Lower lobe of right lung (tissue), 2 donors: Measurements from ENCODE around the gene NRP1. TPM values are rescaled to one million over a fixed set of nuclear protein-coding genes. Genes with fewer than 3 reads are reported as not detected.

ENCODE experiments used
- ATAC-seq, 2 donors: fragments of 200-7000 bp; cut with Tn5 transposase; one replicate each; pipeline ENCODE4 v1.9.1; 2020 to 2022; ENCODE audit warnings: mild to moderate bottlenecking in 2 of 2, moderate library complexity in 2 of 2
- DNase-seq: peaks from one replicate; pipeline ENCODE4 v3.0.0-alpha.2; 2020
- H3K27ac ChIP-seq: fragments of 200-600 bp; one replicate; pipeline ENCODE4 v1.8.0; 2022
- H3K27me3 ChIP-seq: fragments of 200-600 bp; one replicate; pipeline ENCODE4 v1.8.0; 2022; ENCODE audit warnings: low read depth
- H3K36me3 ChIP-seq: fragments of 200-600 bp; one replicate; pipeline ENCODE4 v1.8.0; 2022; ENCODE audit warnings: mild to moderate bottlenecking
- H3K4me1 ChIP-seq: fragments of 200-600 bp; one replicate; pipeline ENCODE4 v1.8.0; 2022
- H3K4me3 ChIP-seq: fragments of 200-600 bp; one replicate; pipeline ENCODE4 v1.8.0; 2022; ENCODE audit warnings: mild to moderate bottlenecking
- H3K9me3 ChIP-seq: fragments of 200-600 bp; one replicate; pipeline ENCODE4 v1.8.0; 2022
- intact Hi-C: fragments of 100-400 bp; cut with DNase I; formaldehyde crosslinking; loops from one replicate; pipeline ENCODE4 v1.11.0; 2022
- total RNA-seq: library from RNA; stranded (reverse); fragmentation: NEBNext Ultra II Directional; extraction: Animal tissue kit (Norgen Biotek cat#: 25700); gene quantifications from one replicate; pipeline ENCODE4 v1.2.1, GENCODE V29; 2021
- TF ChIP-seq, protein P1 (sequence below): fragments of 200-600 bp; IDR thresholded peaks from one replicate; pipeline ENCODE4 v1.8.0; 2022; ENCODE audit warnings: antibody characterized with exemption, mild to moderate bottlenecking
- donor health status: DM: no; HTN: yes; CAD: no; lungs with severe emphysema.

Gene NRP1
- total RNA-seq, 1 donor from 2014 or later, result 127 TPM

DNA sequence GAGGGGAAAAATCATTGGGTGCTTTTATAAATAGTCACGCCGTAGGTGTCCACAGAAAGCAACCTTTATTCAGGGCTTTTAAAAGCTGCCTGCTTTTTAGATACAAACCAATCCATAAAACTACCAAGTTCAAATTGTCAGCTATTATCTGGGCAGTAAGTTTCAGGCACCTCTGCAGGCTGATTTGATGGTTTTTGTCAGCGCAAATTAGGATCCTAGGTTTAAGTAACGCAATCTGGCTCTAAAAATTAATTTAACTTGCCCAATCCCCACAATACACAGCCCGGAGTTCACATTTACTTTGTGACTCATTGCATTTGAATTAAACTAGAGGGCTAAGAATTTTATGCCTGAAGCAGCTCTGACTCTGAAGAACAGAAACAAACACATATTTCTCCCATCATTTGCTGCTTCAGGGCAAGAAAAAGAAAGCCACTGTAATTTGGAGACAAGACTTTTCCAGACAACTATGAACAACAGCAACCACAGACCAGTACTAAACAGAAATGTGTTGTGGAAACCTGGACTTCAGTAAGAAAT lies 43.3 kb downstream of the NRP1 start:
- H3K36me3 ChIP-seq, result no peaks in the 10 kb centered on the region
- TF ChIP-seq, protein P1, sequence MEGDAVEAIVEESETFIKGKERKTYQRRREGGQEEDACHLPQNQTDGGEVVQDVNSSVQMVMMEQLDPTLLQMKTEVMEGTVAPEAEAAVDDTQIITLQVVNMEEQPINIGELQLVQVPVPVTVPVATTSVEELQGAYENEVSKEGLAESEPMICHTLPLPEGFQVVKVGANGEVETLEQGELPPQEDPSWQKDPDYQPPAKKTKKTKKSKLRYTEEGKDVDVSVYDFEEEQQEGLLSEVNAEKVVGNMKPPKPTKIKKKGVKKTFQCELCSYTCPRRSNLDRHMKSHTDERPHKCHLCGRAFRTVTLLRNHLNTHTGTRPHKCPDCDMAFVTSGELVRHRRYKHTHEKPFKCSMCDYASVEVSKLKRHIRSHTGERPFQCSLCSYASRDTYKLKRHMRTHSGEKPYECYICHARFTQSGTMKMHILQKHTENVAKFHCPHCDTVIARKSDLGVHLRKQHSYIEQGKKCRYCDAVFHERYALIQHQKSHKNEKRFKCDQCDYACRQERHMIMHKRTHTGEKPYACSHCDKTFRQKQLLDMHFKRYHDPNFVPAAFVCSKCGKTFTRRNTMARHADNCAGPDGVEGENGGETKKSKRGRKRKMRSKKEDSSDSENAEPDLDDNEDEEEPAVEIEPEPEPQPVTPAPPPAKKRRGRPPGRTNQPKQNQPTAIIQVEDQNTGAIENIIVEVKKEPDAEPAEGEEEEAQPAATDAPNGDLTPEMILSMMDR, result no peak
- H3K9me3 ChIP-seq, result no peaks in the 10 kb centered on the region
- peaks cover 31% of the 10 kb centered on the region for H3K4me1 ChIP-seq
- H3K27ac ChIP-seq, result no peak overlapping the region
- no peak for DNase-seq
- no peak for ATAC-seq
- intact Hi-C loops, result no loop called here
- H3K27me3 ChIP-seq, result no peaks in the 10 kb centered on the region
- H3K4me3 ChIP-seq, result no peak overlapping the region

DNA sequence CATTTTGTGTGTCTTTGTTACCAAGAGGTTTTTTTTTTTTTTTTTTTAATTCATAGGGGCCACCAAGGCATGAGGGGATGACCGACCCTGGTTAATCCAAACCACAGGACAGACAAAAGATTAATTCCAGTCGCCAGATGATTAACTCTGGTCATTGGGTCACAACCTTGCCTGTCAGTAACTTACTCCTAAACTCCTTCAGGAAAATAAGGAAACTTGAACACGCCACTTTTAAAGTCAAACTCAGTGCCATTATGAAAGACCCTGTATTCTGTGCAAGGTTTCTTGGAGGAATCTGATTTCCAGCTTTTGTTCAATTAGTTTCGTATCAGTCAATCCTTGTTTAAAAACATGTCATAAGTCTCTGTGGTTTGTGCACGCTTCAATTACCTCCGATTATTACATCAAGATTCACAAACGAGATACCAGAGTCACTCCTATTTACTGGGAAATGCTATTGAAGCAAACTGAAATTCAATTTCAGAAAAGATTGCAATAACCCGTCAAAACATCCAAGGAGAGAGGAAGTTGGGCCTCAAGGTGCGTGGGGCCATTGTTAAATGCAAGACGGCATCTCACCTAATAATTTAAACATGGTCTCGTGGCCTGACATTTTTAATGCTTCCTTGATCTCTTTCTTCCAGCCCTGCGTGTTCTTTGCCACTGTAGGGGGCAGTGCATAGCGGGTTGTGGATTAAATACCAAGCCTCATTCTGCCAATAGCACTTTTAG lies 44.0 kb downstream of the NRP1 start:
- H3K4me1 ChIP-seq, result peaks cover 36% of the 10 kb centered on the region

DNA sequence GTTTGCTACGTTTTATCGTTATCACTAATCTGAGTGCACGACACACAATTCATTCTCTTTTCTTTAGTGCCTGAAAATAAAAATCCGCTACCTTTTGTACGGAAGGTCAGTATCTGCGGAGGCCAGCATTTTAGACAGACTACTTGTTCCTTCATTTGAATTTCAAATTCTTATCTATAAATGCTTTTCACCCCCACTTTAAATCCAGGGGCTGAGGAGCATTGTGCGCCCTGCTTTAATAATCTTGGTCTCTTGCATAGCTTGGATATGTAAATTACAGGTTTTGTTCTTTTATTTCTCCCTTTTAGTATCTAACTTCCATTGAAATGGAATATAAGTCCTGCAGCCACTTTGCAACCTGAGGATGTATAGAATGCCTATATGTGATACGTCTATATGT lies 44.7 kb downstream of the NRP1 start:
- no peaks in the 10 kb centered on the region for H3K9me3 ChIP-seq
- no peaks in the 10 kb centered on the region for H3K27me3 ChIP-seq
- no peak overlapping the region for H3K4me3 ChIP-seq
- H3K4me1 ChIP-seq, result peaks cover 36% of the 10 kb centered on the region
- H3K27ac ChIP-seq, result no peak overlapping the region
- no peak for ATAC-seq
- DNase-seq, result no peak
- H3K36me3 ChIP-seq, result no peaks in the 10 kb centered on the region
- intact Hi-C loops, result no loop called here
- TF ChIP-seq, protein P1, result no peak

More for the DNA sequence above, 44.0 kb downstream of the NRP1 start:
- no peak overlapping the region for H3K4me3 ChIP-seq
- no peaks in the 10 kb centered on the region for H3K36me3 ChIP-seq
- no peak overlapping the region for H3K27ac ChIP-seq
- intact Hi-C loops, result no loop called here
- DNase-seq (no peak), ATAC-seq (no peak)
- TF ChIP-seq, protein P1, result no peak
- no peaks in the 10 kb centered on the region for H3K9me3 ChIP-seq
- H3K27me3 ChIP-seq, result no peaks in the 10 kb centered on the region

DNA sequence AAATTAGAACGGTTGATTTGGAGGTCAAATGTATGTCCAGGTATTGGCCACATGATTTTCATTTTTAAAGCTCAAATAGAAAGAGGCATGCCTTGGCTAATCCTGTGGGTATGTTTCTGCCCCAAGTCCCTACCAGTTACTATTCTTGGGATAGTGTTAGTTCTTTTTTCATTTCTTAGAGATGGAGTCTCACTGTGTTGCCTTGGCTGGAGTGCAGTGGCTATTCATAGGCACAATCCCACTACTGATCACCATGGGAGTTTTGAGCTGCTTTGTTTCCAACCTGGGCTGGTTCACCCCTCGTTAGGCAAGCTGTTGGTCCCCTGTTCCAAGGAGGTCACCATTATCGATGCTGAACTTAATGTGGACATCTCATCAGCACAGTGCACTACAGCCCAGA lies 46.3 kb downstream of the NRP1 start:
- TF ChIP-seq, protein P1, result no peak
- H3K27me3 ChIP-seq, result no peaks in the 10 kb centered on the region
- ATAC-seq (no peak), DNase-seq (no peak)
- no peak overlapping the region for H3K4me3 ChIP-seq
- H3K4me1 ChIP-seq, result peaks cover 36% of the 10 kb centered on the region
- no peak overlapping the region for H3K27ac ChIP-seq
- H3K9me3 ChIP-seq, result no peaks in the 10 kb centered on the region
- no peaks in the 10 kb centered on the region for H3K36me3 ChIP-seq
- intact Hi-C loops, result no loop called here

DNA sequence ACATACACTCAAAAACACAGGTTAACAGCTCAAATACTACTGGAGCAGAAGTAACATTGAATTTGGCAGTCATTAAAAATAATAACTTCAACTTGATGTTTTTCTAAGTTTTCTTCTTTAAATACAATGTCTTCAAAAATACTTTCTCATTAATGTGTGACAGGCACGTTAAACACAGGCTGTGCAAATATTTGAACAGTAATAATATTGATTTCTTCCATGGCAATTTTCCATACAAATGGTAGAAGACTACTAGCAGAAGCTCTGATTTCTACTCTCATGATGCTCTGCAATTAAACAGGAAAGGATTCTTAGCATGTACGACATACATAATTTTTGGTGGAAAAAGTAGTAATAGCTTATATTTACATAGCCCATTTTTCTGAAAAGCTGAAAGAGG lies 47.4 kb downstream of the NRP1 start:
- H3K36me3 ChIP-seq, result no peaks in the 10 kb centered on the region
- TF ChIP-seq, protein P1, result no peak
- H3K4me1 ChIP-seq, result peaks cover 31% of the 10 kb centered on the region
- H3K4me3 ChIP-seq, result no peak overlapping the region
- ATAC-seq, result no peak
- intact Hi-C loops, result no loop called here
- no peak overlapping the region for H3K27ac ChIP-seq
- H3K27me3 ChIP-seq, result no peaks in the 10 kb centered on the region
- H3K9me3 ChIP-seq, result no peaks in the 10 kb centered on the region
- DNase-seq, result no peak
